ENCODE measurements around the gene RDH16.

GRCh38 chr12:57004651-57005050 lies 47.2 kb upstream of the RDH16 start:
- TF ChIP-seq FOXA2 (IDR thresholded peaks at IDR 0.05), result no peak
- TF ChIP-seq EGR1 (IDR thresholded peaks at IDR 0.05; ENCODE audit: low read depth in 2 of 2), result no peak
- TF ChIP-seq, protein P1, sequence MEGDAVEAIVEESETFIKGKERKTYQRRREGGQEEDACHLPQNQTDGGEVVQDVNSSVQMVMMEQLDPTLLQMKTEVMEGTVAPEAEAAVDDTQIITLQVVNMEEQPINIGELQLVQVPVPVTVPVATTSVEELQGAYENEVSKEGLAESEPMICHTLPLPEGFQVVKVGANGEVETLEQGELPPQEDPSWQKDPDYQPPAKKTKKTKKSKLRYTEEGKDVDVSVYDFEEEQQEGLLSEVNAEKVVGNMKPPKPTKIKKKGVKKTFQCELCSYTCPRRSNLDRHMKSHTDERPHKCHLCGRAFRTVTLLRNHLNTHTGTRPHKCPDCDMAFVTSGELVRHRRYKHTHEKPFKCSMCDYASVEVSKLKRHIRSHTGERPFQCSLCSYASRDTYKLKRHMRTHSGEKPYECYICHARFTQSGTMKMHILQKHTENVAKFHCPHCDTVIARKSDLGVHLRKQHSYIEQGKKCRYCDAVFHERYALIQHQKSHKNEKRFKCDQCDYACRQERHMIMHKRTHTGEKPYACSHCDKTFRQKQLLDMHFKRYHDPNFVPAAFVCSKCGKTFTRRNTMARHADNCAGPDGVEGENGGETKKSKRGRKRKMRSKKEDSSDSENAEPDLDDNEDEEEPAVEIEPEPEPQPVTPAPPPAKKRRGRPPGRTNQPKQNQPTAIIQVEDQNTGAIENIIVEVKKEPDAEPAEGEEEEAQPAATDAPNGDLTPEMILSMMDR (IDR thresholded peaks at IDR 0.05; ENCODE audit: low read depth, low read length, missing input control), result no peak
- no peak for TF ChIP-seq JUND (IDR thresholded peaks at IDR 0.05)
- TF ChIP-seq YY1 (IDR thresholded peaks at IDR 0.05), result no peak
